DMS79 treated with DMSO at 0.1 percent for 48 hours (cell line): Measurements from ENCODE around the gene LRRIQ1.
"Not testable (repeated sequence)": the region's sequence is repeated elsewhere in the genome, so short reads cannot be mapped to it uniquely, and the experiment has no call there.

Experiments
- DNase-seq: peaks from one replicate; lab custom pipeline; 2025; lab: John Stamatoyannopoulos, UW

The LRRIQ1 gene

GRCh38 chr12:85036234-85036707 lies at the start of gene LRRIQ1, which contains the start of gene TSPAN19:
Gene LRRIQ1, plus strand, starts transcription at chr12:85036351. Its CDS starts 1,826 bp downstream, at chr12:85038177.
Gene TSPAN19, minus strand, starts transcription at chr12:85036277. Its CDS starts 6,331 bp downstream, at chr12:85029946.
- peak; percentile 67 for DNase-seq

- no peak for DNase-seq
Measured at GRCh38 chr12:84986586-84986985, 49.6 kb upstream of the LRRIQ1 start.

GRCh38 chr12:84994426-84994825 lies 41.7 kb upstream of the LRRIQ1 start:
- no peak for DNase-seq

GRCh38 chr12:84995641-84996040 lies 40.5 kb upstream of the LRRIQ1 start:
- no peak for DNase-seq

GRCh38 chr12:84996759-84997158 lies 39.4 kb upstream of the LRRIQ1 start:
- no peak for DNase-seq

- no peak for DNase-seq
Measured at GRCh38 chr12:84998341-84998740, 37.8 kb upstream of the LRRIQ1 start.

- DNase-seq: no peak
Measured at GRCh38 chr12:85000729-85001128, 35.4 kb upstream of the LRRIQ1 start.

GRCh38 chr12:85002778-85003296 lies 33.3 kb upstream of the LRRIQ1 start:
- DNase-seq: no peak

GRCh38 chr12:85004204-85004603 lies 31.9 kb upstream of the LRRIQ1 start:
- DNase-seq: no peak

GRCh38 chr12:85005047-85005446 lies 31.1 kb upstream of the LRRIQ1 start:
- not testable (repeated sequence) for DNase-seq

- no peak for DNase-seq
Measured at GRCh38 chr12:85005615-85006014, 30.5 kb upstream of the LRRIQ1 start.

GRCh38 chr12:85006206-85006605 lies 29.9 kb upstream of the LRRIQ1 start:
- DNase-seq: no peak

GRCh38 chr12:85007836-85008235 lies 28.3 kb upstream of the LRRIQ1 start:
- DNase-seq: no peak

GRCh38 chr12:85016413-85016812 lies 19.7 kb upstream of the LRRIQ1 start:
- DNase-seq: no peak

- DNase-seq: no peak
Measured at GRCh38 chr12:85017133-85017532, 19.0 kb upstream of the LRRIQ1 start.

- no peak for DNase-seq
Measured at GRCh38 chr12:85017618-85018017, 18.5 kb upstream of the LRRIQ1 start.

- no peak for DNase-seq
Measured at GRCh38 chr12:85018098-85018497, 18.1 kb upstream of the LRRIQ1 start.

GRCh38 chr12:85029456-85029855 lies 6.7 kb upstream of the LRRIQ1 start:
- DNase-seq: no peak

GRCh38 chr12:85036733-85037132 lies 582 bp downstream of the LRRIQ1 start:
- no peak for DNase-seq

GRCh38 chr12:85041395-85041794 lies 5.2 kb downstream of the LRRIQ1 start:
- no peak for DNase-seq

GRCh38 chr12:85043829-85044228 lies 7.7 kb downstream of the LRRIQ1 start:
- no peak for DNase-seq

- no peak for DNase-seq
Measured at GRCh38 chr12:85057370-85057963, 21.3 kb downstream of the LRRIQ1 start.

GRCh38 chr12:85058339-85058738 lies 22.2 kb downstream of the LRRIQ1 start:
- DNase-seq: no peak

GRCh38 chr12:85059594-85059993 lies 23.4 kb downstream of the LRRIQ1 start:
- no peak for DNase-seq
